GM21786 (cell line): ENCODE measurements around the gene LRRFIP1.

ENCODE experiments used
- ATAC-seq: cut with Tn5 transposase; IDR thresholded peaks from one replicate; pipeline ENCODE4 v1.9.1; 2021; ENCODE audit not compliant: unreplicated experiment

Gene LRRFIP1

DNA sequence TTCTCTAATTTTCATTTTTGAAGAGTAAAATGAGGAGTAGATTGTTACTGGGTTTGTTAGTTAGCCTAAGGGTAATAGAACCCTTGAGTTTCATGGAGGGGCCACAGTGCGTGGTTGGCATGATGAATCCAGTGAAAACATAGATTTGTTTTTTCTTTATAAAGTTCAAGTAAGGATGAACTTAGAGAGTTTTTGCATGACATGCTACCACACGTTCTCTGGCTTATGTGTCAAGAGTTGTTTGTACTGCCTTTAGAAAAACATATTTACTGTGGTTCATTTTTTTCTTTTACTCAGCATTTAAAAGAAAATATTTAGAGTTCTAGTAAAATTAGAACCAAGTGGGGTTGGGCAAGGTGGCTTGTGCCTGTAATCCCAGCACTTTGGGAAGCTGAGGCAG is 193.0 kb downstream of the LRRFIP1 start:
- ATAC-seq, result no peak

DNA sequence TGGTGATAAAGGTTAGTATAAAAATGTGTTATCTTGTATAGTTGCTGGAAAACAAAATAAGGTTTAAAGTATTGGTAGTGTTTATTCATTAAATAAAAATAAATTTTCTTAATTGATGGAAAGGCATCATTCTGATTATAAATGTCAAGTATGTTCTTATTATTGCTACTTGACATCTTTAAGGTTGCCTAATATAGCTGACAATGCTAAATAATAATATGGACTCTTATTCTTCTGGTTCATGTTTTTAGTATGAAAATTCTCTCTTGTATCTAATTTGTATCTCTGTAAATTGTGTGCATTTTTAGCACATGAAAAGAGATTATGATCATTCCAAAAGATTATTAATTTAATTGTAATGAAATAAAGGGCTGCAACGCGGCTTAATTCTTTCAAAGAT is 196.2 kb downstream of the LRRFIP1 start:
- no peak for ATAC-seq

GRCh38 chr2:237824085-237824484 is 196.7 kb downstream of the LRRFIP1 start:
- ATAC-seq, result no peak

DNA sequence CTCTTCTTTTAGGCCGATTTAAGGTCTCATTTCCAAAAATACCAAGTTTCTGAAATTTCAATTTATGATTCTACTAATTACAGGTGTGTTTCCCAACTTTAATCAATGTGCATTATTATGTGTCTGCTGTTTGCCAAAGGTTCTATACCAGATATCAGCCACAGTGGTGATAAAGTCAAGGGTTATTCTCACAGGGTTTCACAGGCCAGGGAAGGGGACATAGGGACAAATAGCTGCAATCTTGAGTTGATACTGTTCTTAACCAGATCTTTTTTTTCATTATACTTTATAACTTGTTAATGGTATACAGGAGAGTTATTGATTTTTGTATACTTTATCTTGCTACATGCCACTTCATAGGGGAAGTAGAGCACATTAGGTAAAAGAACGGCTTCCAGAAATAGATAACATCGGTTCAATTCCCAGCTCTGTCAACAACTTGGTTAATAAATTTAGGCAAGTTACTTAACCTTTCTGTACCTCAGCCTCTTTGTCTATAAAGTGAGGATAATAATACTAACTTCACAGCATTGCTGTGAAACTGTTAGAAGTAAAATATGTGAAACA is 200.1 kb downstream of the LRRFIP1 start:
- no peak for ATAC-seq
